Measurements from ENCODE around the gene NAPSA.

GRCh38 chr19:50393589-50393988 is 28.1 kb upstream of the NAPSA start:
- TF ChIP-seq, protein P1, sequence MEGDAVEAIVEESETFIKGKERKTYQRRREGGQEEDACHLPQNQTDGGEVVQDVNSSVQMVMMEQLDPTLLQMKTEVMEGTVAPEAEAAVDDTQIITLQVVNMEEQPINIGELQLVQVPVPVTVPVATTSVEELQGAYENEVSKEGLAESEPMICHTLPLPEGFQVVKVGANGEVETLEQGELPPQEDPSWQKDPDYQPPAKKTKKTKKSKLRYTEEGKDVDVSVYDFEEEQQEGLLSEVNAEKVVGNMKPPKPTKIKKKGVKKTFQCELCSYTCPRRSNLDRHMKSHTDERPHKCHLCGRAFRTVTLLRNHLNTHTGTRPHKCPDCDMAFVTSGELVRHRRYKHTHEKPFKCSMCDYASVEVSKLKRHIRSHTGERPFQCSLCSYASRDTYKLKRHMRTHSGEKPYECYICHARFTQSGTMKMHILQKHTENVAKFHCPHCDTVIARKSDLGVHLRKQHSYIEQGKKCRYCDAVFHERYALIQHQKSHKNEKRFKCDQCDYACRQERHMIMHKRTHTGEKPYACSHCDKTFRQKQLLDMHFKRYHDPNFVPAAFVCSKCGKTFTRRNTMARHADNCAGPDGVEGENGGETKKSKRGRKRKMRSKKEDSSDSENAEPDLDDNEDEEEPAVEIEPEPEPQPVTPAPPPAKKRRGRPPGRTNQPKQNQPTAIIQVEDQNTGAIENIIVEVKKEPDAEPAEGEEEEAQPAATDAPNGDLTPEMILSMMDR (IDR thresholded peaks at IDR 0.05) = no peak
- TF ChIP-seq POLR2A (IDR thresholded peaks at IDR 0.05) = no peak
- TF ChIP-seq POLR2AphosphoS5 (IDR thresholded peaks at IDR 0.05) = no peak
- no peak for TF ChIP-seq EP300 (IDR thresholded peaks at IDR 0.05)
